Measurements from ENCODE around the gene ZNF428.
"Not testable (repeated sequence)": the region's sequence is repeated elsewhere in the genome, so short reads cannot be mapped to it uniquely, and the experiment has no call there.

The ZNF428 gene

DNA sequence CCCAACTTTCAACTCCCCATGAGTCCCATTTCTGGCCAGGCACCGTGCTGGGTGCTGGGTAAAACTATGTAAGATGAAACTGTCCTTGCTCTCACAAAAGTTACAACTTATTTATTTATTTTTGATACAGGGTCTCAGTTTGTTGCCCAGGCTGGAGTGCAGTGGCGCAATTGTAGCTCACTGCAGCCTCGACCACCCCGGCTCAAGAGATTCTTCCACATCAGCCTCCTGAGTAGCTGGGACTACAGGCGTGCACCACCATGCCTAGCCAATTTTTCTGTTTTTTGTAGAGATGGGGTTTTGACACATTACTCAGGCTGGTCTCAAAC, 33.1 kb upstream of the ZNF428 start:
- DNase-seq (ENCODE audit: extremely low read depth, insufficient read length), result no peak
- H3K27me3 ChIP-seq (replicated peaks; ENCODE audit: control insufficient read depth, insufficient read depth, low read length), result no peaks in the 10 kb centered on the region
- H3K36me3 ChIP-seq (ENCODE audit: control insufficient read depth, insufficient read depth, low read length), result no peaks in the 10 kb centered on the region
- TF ChIP-seq, protein P1, sequence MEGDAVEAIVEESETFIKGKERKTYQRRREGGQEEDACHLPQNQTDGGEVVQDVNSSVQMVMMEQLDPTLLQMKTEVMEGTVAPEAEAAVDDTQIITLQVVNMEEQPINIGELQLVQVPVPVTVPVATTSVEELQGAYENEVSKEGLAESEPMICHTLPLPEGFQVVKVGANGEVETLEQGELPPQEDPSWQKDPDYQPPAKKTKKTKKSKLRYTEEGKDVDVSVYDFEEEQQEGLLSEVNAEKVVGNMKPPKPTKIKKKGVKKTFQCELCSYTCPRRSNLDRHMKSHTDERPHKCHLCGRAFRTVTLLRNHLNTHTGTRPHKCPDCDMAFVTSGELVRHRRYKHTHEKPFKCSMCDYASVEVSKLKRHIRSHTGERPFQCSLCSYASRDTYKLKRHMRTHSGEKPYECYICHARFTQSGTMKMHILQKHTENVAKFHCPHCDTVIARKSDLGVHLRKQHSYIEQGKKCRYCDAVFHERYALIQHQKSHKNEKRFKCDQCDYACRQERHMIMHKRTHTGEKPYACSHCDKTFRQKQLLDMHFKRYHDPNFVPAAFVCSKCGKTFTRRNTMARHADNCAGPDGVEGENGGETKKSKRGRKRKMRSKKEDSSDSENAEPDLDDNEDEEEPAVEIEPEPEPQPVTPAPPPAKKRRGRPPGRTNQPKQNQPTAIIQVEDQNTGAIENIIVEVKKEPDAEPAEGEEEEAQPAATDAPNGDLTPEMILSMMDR (IDR thresholded peaks at IDR 0.05; ENCODE audit: insufficient read depth, low read length, poor library complexity, severe bottlenecking), result no peak
- no peak overlapping the region for H3K4me3 ChIP-seq (replicated peaks; ENCODE audit: low read depth, low read length)

DNA sequence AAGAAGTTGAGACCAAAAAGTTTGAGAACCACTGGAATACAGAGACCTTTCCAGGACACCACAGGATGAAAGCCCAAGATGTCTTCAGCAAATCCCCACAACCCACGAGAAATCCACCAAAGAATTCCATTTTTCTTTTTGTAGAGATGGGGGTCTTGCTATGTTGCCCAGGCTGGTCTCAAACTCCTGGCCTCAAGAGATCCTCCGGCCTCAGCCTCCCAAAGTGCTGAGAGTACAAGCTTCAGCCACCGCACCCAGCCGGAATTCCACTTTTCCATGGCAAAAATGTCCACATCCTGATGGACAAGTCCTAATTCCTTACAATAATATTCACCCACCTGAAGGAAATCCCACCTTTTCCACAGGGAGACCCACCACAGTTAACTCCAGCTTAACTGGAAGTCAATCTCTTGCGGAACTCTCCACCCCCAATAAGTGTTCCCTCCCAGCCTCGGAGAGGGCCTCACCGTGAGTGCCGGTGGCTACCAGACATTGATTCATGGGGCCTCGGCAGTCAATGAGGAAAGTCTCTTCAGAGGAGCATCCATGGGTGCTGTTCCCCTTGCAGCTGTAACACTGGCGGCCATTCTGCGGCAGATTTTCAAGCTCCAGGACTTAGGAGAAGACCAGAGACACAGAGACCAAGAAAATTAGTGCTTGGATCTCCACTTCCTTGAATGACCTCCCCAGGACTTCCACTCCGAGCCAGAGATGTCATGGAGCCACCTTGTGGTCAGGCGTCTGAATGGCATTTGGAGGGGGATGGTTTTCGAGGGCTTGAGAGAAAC, 32.5 kb upstream of the ZNF428 start:
- H3K4me3 ChIP-seq (replicated peaks; ENCODE audit: low read depth, low read length), result no peak overlapping the region
- no peaks in the 10 kb centered on the region for H3K27me3 ChIP-seq (replicated peaks; ENCODE audit: control insufficient read depth, insufficient read depth, low read length)
- TF ChIP-seq, protein P1 (IDR thresholded peaks at IDR 0.05; ENCODE audit: insufficient read depth, low read length, poor library complexity, severe bottlenecking), result peak; percentile 78
- H3K36me3 ChIP-seq (ENCODE audit: control insufficient read depth, insufficient read depth, low read length), result no peaks in the 10 kb centered on the region
- DNase-seq (ENCODE audit: extremely low read depth, insufficient read length), result peak; percentile 31

DNA sequence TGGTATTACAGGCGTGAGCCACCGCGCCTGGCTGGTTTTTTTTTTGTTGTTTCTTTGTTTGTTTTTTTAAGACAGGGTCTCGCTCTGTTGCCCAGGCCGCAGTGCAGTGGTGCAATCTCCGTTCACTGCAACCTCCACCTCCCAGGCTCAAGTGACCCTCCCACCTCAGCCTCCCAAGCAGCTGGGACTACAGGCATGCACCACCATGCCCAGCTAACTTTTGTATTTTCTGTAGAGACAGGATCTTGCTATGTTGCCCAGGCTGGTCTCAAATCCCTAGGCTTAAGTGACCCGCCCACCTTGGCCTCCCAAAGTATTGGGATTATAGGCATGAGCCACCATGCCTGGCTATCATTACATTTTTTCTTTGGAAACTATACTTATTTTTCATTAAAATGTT, 30.8 kb upstream of the ZNF428 start:
- DNase-seq (ENCODE audit: extremely low read depth, insufficient read length); H3K27me3 ChIP-seq (replicated peaks; ENCODE audit: control insufficient read depth, insufficient read depth, low read length); H3K36me3 ChIP-seq (ENCODE audit: control insufficient read depth, insufficient read depth, low read length); H3K4me3 ChIP-seq (replicated peaks; ENCODE audit: low read depth, low read length): not testable (repeated sequence)

DNA sequence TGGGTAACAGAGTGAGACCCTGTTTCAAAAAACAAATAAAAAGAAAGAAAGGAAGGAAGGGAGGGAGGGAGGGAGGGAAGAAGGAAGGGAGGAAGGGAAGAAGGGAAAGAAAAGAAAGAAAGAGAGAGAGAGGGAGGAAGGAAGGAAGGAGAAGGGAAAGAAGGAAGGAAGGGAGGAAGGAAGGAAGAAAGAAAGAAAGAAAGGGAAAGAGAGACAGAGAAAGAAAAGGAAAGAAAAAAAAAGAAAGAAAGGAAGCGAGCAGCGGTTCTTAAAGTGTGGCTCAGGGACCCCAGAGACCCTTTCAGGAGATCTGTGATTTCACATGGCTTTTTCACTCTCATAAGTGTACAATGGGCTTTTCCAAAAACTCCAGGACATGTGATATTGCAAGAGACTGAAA, 30.1 kb upstream of the ZNF428 start:
- no peak overlapping the region for H3K4me3 ChIP-seq (replicated peaks; ENCODE audit: low read depth, low read length)
- TF ChIP-seq, protein P1 (IDR thresholded peaks at IDR 0.05; ENCODE audit: insufficient read depth, low read length, poor library complexity, severe bottlenecking), result no peak
- no peaks in the 10 kb centered on the region for H3K36me3 ChIP-seq (ENCODE audit: control insufficient read depth, insufficient read depth, low read length)
- H3K27me3 ChIP-seq (replicated peaks; ENCODE audit: control insufficient read depth, insufficient read depth, low read length), result no peaks in the 10 kb centered on the region
- DNase-seq (ENCODE audit: extremely low read depth, insufficient read length), result no peak

DNA sequence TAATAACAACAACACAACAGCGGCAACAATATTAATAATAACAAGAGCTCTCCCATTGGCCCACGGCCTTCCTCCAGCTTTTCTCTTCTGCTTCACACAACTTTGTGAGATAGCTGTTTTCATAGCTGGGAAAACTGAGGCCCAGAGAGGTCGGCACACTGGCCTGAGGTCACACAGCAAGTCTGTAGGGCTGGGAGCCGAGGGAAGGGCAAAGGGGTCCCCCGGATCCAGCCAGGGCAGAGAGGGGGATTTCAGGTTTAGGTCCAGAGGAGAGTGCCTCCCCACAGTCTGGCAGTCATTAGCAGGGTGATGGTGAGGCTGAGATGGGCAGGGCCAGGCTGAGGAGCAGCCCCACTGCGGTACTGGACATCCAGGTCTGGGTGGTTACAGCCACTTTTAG, 29.2 kb upstream of the ZNF428 start:
- no peaks in the 10 kb centered on the region for H3K36me3 ChIP-seq (ENCODE audit: control insufficient read depth, insufficient read depth, low read length)
- no peaks in the 10 kb centered on the region for H3K27me3 ChIP-seq (replicated peaks; ENCODE audit: control insufficient read depth, insufficient read depth, low read length)
- TF ChIP-seq, protein P1 (IDR thresholded peaks at IDR 0.05; ENCODE audit: insufficient read depth, low read length, poor library complexity, severe bottlenecking), result no peak
- no peak for DNase-seq (ENCODE audit: extremely low read depth, insufficient read length)
- no peak overlapping the region for H3K4me3 ChIP-seq (replicated peaks; ENCODE audit: low read depth, low read length)

DNA sequence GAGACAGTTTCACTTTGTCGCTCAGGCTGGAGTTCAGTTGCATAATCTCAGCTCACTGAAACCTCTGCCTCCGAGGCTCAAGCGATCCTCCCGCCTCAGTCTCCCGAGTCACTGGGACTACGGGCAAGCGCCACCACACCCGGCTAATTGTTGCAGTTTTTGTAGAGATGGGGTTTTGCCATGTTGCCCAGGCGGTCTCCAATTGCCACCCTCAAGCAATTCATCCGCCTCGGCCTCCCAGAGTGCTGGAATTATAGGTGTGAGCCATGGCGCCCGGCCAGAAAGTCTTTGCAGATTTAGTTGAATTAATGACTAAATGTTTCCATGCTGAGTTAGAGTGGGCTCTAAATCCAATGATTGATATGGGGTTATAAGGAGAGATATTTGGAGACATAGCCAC, 24.8 kb upstream of the ZNF428 start:
- H3K36me3 ChIP-seq (ENCODE audit: control insufficient read depth, insufficient read depth, low read length), result no peaks in the 10 kb centered on the region
- no peak for DNase-seq (ENCODE audit: extremely low read depth, insufficient read length)
- no peaks in the 10 kb centered on the region; the same call in 1 of the 2 replicates for H3K27me3 ChIP-seq (replicated peaks; ENCODE audit: control insufficient read depth, insufficient read depth, low read length)
- no peak overlapping the region for H3K4me3 ChIP-seq (replicated peaks; ENCODE audit: low read depth, low read length)
- TF ChIP-seq, protein P1 (IDR thresholded peaks at IDR 0.05; ENCODE audit: insufficient read depth, low read length, poor library complexity, severe bottlenecking), result no peak
